DOHH2 (cell line): Measurements from ENCODE around the gene TOR2A.

Experiments used
- H3F3A ChIP-seq: fragments of 200-600 bp; sonication (generic), shearing (Covaris generic); 2 replicates; pipeline ENCODE4 v1.6.0; 2016; ENCODE audit warnings: antibody characterized with exemption, mild to moderate bottlenecking; ENCODE audit not compliant: control insufficient read depth, insufficient read depth
- H3K27ac ChIP-seq: fragments of 200-600 bp; sonication (generic); 2 replicates; pipeline ENCODE4 v1.5.1; 2014; ENCODE audit warnings: low read depth, mild to moderate bottlenecking, low read length, moderate library complexity
- H3K27me3 ChIP-seq: fragments of 200-600 bp; sonication (generic); 2 replicates; pipeline ENCODE4 v1.6.1; 2014; ENCODE audit warnings: mild to moderate bottlenecking, low read length, mixed read lengths; ENCODE audit not compliant: control insufficient read depth
- H3K36me3 ChIP-seq: fragments of 200-600 bp; sonication (generic); 2 replicates; pipeline ENCODE4 v1.6.1; 2014; ENCODE audit warnings: mild to moderate bottlenecking, low read length, moderate library complexity, mixed read lengths; ENCODE audit not compliant: control insufficient read depth
- H3K4me1 ChIP-seq: fragments of 200-600 bp; sonication (generic); 2 replicates; pipeline ENCODE4 v1.6.1; 2014; ENCODE audit warnings: mild to moderate bottlenecking, low read length, mixed read lengths; ENCODE audit not compliant: control insufficient read depth
- H3K4me2 ChIP-seq: fragments of 200-600 bp; sonication (generic); 2 replicates; pipeline ENCODE4 v1.6.0; 2014; ENCODE audit warnings: mild to moderate bottlenecking, low read length, moderate library complexity
- H3K4me3 ChIP-seq: fragments of 200-600 bp; sonication (generic); 2 replicates; pipeline ENCODE4 v1.5.1; 2014; ENCODE audit warnings: mild to moderate bottlenecking, low read length, mixed read lengths
- H3K79me2 ChIP-seq: fragments of 200-600 bp; sonication (generic); 2 replicates; pipeline ENCODE4 v1.6.1; 2014; ENCODE audit warnings: mild to moderate bottlenecking, low read length, mixed read lengths; ENCODE audit not compliant: control insufficient read depth
- H3K9me2 ChIP-seq: fragments of 200-600 bp; sonication (generic); replicated peaks from 2 replicates; pipeline ENCODE4 v1.6.1; 2014; ENCODE audit warnings: mild to moderate bottlenecking, low read length, mixed read lengths; ENCODE audit not compliant: control insufficient read depth
- H3K9me3 ChIP-seq: fragments of 200-600 bp; sonication (generic); 2 replicates; pipeline ENCODE4 v1.6.1; 2014; ENCODE audit warnings: antibody characterized with exemption, low read length, mixed read lengths; ENCODE audit not compliant: control insufficient read depth, insufficient read depth
- H4K20me1 ChIP-seq: fragments of 200-600 bp; sonication (generic); 2 replicates; pipeline ENCODE4 v1.6.0; 2014; ENCODE audit warnings: low read depth, mild to moderate bottlenecking, antibody characterized with exemption, low read length, moderate library complexity; ENCODE audit not compliant: control insufficient read depth, insufficient read depth
- EZH2phosphoT487 ChIP-seq: fragments of 200-600 bp; sonication (generic); IDR thresholded peaks from 2 replicates; pipeline ENCODE4 v1.6.1; 2017; ENCODE audit warnings: borderline replicate concordance, mild to moderate bottlenecking, antibody characterized with exemption, low read length, moderate library complexity, mixed read lengths
- TF ChIP-seq, protein P1 (sequence below): fragments of 200-600 bp; sonication (generic); IDR thresholded peaks from one replicate; pipeline ENCODE4 v1.5.1; 2014; ENCODE audit warnings: antibody characterized with exemption, mild to moderate bottlenecking, low read depth, low read length; ENCODE audit not compliant: poor library complexity, severe bottlenecking

The TOR2A gene

DNA sequence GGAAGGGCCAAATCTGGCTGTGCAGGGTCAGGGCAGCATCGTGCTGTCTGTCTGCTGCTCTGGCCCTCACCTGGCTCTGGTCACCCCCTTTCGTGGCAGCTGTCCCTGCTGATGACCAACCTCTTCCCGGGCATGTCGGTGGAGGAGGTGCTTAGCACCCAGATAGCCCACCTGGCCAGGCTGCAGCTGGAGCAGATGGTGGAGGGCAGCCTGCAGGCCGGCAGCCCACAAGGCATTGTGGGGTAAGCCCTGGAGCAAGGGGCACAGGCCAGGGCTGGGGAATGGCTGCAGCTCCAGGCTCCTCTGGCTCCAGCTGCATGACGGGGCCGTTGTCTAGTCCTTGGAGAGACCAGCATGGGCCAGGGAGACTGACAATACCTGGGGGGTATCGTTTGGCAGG, 8.2 kb downstream of the TOR2A start:
- no peak overlapping the region for H3K27ac ChIP-seq
- H3K9me2 ChIP-seq, result no peaks in the 10 kb centered on the region
- H3K79me2 ChIP-seq, result no peaks in the 10 kb centered on the region
- no peaks in the 10 kb centered on the region for H4K20me1 ChIP-seq
- no peaks in the 10 kb centered on the region for H3K9me3 ChIP-seq
- TF ChIP-seq, protein P1, sequence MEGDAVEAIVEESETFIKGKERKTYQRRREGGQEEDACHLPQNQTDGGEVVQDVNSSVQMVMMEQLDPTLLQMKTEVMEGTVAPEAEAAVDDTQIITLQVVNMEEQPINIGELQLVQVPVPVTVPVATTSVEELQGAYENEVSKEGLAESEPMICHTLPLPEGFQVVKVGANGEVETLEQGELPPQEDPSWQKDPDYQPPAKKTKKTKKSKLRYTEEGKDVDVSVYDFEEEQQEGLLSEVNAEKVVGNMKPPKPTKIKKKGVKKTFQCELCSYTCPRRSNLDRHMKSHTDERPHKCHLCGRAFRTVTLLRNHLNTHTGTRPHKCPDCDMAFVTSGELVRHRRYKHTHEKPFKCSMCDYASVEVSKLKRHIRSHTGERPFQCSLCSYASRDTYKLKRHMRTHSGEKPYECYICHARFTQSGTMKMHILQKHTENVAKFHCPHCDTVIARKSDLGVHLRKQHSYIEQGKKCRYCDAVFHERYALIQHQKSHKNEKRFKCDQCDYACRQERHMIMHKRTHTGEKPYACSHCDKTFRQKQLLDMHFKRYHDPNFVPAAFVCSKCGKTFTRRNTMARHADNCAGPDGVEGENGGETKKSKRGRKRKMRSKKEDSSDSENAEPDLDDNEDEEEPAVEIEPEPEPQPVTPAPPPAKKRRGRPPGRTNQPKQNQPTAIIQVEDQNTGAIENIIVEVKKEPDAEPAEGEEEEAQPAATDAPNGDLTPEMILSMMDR, result no peak
- no peak for TF ChIP-seq EZH2phosphoT487
- no peak overlapping the region for H3K4me3 ChIP-seq
- H3K4me1 ChIP-seq, result no peaks in the 10 kb centered on the region
- no peaks in the 10 kb centered on the region for H3F3A ChIP-seq
- no peak overlapping the region for H3K4me2 ChIP-seq
- H3K36me3 ChIP-seq, result no peaks in the 10 kb centered on the region
- 0 out of 2 replicates have a peak, but pooled peaks cover 3% of the 10 kb centered on the region for H3K27me3 ChIP-seq

- TF ChIP-seq EZH2phosphoT487, result no peak
- TF ChIP-seq, protein P1, result no peak
- Histone ChIP-seq H3K27me3 (0 out of 2 replicates have a peak, but pooled peaks cover 3% of the 10 kb centered on the region), H3K9me3 (no peaks in the 10 kb centered on the region), H3K4me3 (no peak overlapping the region), H3K79me2 (no peaks in the 10 kb centered on the region), H3K9me2 (no peaks in the 10 kb centered on the region), H3K4me1 (peaks cover 16% of the 10 kb centered on the region), H3K27ac (no peak overlapping the region), H3F3A (no peaks in the 10 kb centered on the region), H3K36me3 (no peaks in the 10 kb centered on the region), H3K4me2 (no peak overlapping the region), H4K20me1 (no peaks in the 10 kb centered on the region)
These were observed 11.1 kb downstream of the TOR2A start for GRCh38 chr9:127724012-127724411.

- H3K27me3 ChIP-seq, result 0 out of 2 replicates have a peak, but pooled peaks cover 3% of the 10 kb centered on the region
- no peaks in the 10 kb centered on the region for H4K20me1 ChIP-seq
- H3K4me2 ChIP-seq, result no peak overlapping the region
- H3K27ac ChIP-seq, result no peak overlapping the region
- no peaks in the 10 kb centered on the region for H3F3A ChIP-seq
- H3K79me2 ChIP-seq, result no peaks in the 10 kb centered on the region
- no peak overlapping the region for H3K4me3 ChIP-seq
- H3K9me2 ChIP-seq, result no peaks in the 10 kb centered on the region
- no peaks in the 10 kb centered on the region for H3K9me3 ChIP-seq
- no peaks in the 10 kb centered on the region for H3K36me3 ChIP-seq
- TF ChIP-seq, protein P1, result no peak
- no peak for TF ChIP-seq EZH2phosphoT487
- H3K4me1 ChIP-seq, result peaks cover 17% of the 10 kb centered on the region
These were observed 11.7 kb downstream of the TOR2A start for GRCh38 chr9:127723444-127723843.

GRCh38 chr9:127723013-127723412, 12.1 kb downstream of the TOR2A start:
- Histone ChIP-seq H3K27me3 (0 out of 2 replicates have a peak, but pooled peaks cover 3% of the 10 kb centered on the region), H3K4me3 (no peak overlapping the region)

More at GRCh38 chr9:127723013-127723412, 12.1 kb downstream of the TOR2A start:
- Histone ChIP-seq H3K4me1 (peaks cover 17% of the 10 kb centered on the region), H4K20me1 (no peaks in the 10 kb centered on the region), H3K4me2 (no peak overlapping the region), H3K27ac (no peak overlapping the region), H3K79me2 (no peaks in the 10 kb centered on the region), H3K9me2 (no peaks in the 10 kb centered on the region), H3F3A (no peaks in the 10 kb centered on the region), H3K36me3 (no peaks in the 10 kb centered on the region), H3K9me3 (no peaks in the 10 kb centered on the region)
- TF ChIP-seq EZH2phosphoT487, result no peak
- TF ChIP-seq, protein P1, result no peak
